ENCODE results near the gene MCF2L. TPM values are rescaled to one million over a fixed set of nuclear protein-coding genes. Genes with fewer than 3 reads are reported as not detected.

Gene MCF2L
- total and polyA plus RNA-seq, 4 donors, result 21.0 to 78.7 (median 35.9) TPM

DNA sequence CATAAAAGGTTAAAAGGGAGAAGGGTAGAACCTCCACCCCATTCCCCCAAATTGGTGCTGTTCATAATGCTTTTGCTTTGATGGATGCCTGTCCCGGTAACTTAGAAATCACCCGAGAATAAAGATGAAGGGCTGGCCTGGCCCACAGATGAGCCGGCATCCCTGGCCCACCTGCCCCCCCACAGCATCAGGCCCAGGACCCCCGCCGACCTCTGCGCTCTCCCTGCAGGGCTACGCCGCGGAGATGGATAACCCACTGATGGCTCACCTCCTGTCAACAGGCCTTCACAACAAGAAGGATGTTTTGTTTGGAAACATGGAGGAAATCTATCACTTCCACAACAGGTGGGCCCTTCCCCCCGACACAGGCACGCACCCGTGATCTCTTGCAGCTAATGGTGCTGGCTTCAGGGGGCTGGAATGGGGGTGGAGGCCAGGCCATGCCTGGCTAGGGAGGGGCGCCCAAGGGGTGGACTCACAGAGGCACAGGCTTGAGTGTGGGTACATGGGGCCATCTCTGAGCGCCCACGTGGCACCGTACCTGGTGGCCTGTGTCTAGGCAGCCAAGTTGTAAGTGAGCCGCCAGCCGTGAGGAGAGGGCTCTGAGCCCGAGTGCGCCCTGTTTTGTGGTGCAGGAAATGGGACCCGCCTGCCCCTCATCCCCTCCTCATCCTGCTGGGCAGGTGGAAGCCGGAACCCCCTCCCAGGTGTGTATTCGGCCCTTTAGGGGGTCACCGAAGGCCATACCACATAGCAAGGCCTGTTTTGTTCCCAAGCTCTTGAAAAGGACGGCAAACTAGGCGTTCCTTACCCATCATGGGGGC, 113.4 kb downstream of the MCF2L start:
- H3K27me3 ChIP-seq (ENCODE audit: control insufficient read depth in 3 of 3, insufficient read depth in 3 of 3, low read length in 2 of 3), result no peaks in the 10 kb centered on the region
- H3K9ac ChIP-seq (ENCODE audit: insufficient read depth in 1 of 2, low read length in 2 of 2), result no peak overlapping the region
- no peak for DNase-seq
- peaks cover 0 to 18% (median 0%) of the 10 kb centered on the region in 4 donors for H3K36me3 ChIP-seq (ENCODE audit: control insufficient read depth in 4 of 4, insufficient read depth in 4 of 4, low read length in 4 of 4)
- TF ChIP-seq CTCF (IDR thresholded peaks at IDR 0.05; ENCODE audit: control extremely low read depth, extremely low read depth), result no peak
- H3K27ac ChIP-seq (ENCODE audit: low read depth in 1 of 2, low read length in 1 of 2), result no peak overlapping the region
- no peak overlapping the region for H3K4me3 ChIP-seq
- no peak for ATAC-seq (ENCODE audit: insufficient read depth, low FRiP score)
- WGBS, 2 donors, result 90 to 92% methylated on average over 26 of the region's 26 CpGs
- no peaks in the 10 kb centered on the region for H3K9me3 ChIP-seq (ENCODE audit: control insufficient read depth in 4 of 4, insufficient read depth in 3 of 4, low read length in 3 of 4)
- peaks cover 0 to 5% (median 2%) of the 10 kb centered on the region in 5 donors for H3K4me1 ChIP-seq (ENCODE audit: control insufficient read depth in 5 of 5, insufficient read depth in 5 of 5, low read length in 5 of 5)

GRCh38 chr13:113083022-113083373, 114.0 kb downstream of the MCF2L start:
- no peak overlapping the region for H3K9ac ChIP-seq (ENCODE audit: insufficient read depth in 1 of 2, low read length in 2 of 2)
- H3K4me1 ChIP-seq (ENCODE audit: control insufficient read depth in 5 of 5, insufficient read depth in 5 of 5, low read length in 5 of 5), result peaks cover 0 to 5% (median 2%) of the 10 kb centered on the region in 5 donors
- WGBS, 2 donors, result 88 to 89% methylated on average over 10 of the region's 10 CpGs
- no peak for TF ChIP-seq CTCF (IDR thresholded peaks at IDR 0.05; ENCODE audit: control extremely low read depth, extremely low read depth)
- no peaks in the 10 kb centered on the region for H3K27me3 ChIP-seq (ENCODE audit: control insufficient read depth in 3 of 3, insufficient read depth in 3 of 3, low read length in 2 of 3)
- DNase-seq, result no peak
- no peak overlapping the region for H3K4me3 ChIP-seq
- ATAC-seq (ENCODE audit: insufficient read depth, low FRiP score), result no peak
- H3K36me3 ChIP-seq (ENCODE audit: control insufficient read depth in 4 of 4, insufficient read depth in 4 of 4, low read length in 4 of 4), result peaks cover 0 to 20% (median 2%) of the 10 kb centered on the region in 4 donors
- no peak overlapping the region for H3K27ac ChIP-seq (ENCODE audit: low read depth in 1 of 2, low read length in 1 of 2)
- H3K9me3 ChIP-seq (ENCODE audit: control insufficient read depth in 4 of 4, insufficient read depth in 3 of 4, low read length in 3 of 4), result no peaks in the 10 kb centered on the region

DNA sequence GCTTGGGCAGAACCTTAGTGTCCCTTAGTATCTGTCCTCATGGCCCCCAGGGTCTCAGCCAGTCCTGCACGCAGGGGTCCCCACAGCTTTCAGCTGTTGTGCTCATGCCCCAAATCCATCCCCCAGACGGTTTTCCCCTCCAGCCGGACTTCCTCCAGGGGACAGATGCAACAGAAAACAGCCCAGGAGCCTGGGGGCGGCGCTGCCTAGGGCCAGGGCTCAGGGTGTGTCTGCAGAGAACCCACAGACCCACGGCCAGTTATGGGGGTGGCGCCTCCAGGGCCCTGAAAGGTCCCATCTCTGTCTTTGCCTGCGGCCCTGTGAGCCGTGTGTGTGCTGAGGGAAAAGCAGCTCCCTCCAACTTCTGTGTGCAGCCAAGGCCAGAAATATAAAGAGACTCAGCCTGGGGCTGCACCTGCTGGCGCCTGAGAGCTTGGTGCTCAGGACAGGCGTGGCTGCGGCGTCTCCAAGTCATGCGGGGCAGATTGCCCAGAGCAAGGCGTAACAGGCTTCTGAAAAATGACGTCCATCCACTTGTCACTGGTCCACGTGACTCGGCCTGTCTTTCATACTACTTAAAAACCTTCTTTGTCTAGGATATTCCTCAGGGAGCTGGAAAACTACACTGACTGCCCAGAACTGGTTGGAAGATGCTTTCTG, 114.5 kb downstream of the MCF2L start:
- peak overlapping the region in 1 of 2 donors; percentile 48 for H3K27ac ChIP-seq (ENCODE audit: low read depth in 1 of 2, low read length in 1 of 2)
- ATAC-seq (ENCODE audit: insufficient read depth, low FRiP score), result no peak
- WGBS, 2 donors, result 69 to 79% methylated on average over 18 of the region's 18 CpGs

More for the DNA sequence above, 114.5 kb downstream of the MCF2L start:
- Histone ChIP-seq H3K9me3 (ENCODE audit: control insufficient read depth in 4 of 4, insufficient read depth in 3 of 4, low read length in 3 of 4) (no peaks in the 10 kb centered on the region), H3K9ac (ENCODE audit: insufficient read depth in 1 of 2, low read length in 2 of 2) (no peak overlapping the region), H3K4me3 (no peak overlapping the region), H3K36me3 (ENCODE audit: control insufficient read depth in 4 of 4, insufficient read depth in 4 of 4, low read length in 4 of 4) (peaks cover 0 to 24% (median 4%) of the 10 kb centered on the region in 4 donors), H3K27me3 (ENCODE audit: control insufficient read depth in 3 of 3, insufficient read depth in 3 of 3, low read length in 2 of 3) (no peaks in the 10 kb centered on the region), H3K4me1 (ENCODE audit: control insufficient read depth in 5 of 5, insufficient read depth in 5 of 5, low read length in 5 of 5) (peaks cover 0 to 5% (median 2%) of the 10 kb centered on the region in 5 donors)
- no peak for TF ChIP-seq CTCF (IDR thresholded peaks at IDR 0.05; ENCODE audit: control extremely low read depth, extremely low read depth)
- peak; percentile 20 to 74 (median 57) for DNase-seq

All from lung (tissue), 12 donors.